Muscle layer of colon (tissue), 2 donors: Measurements from ENCODE around the gene HOXA1.

Experiments used
- H3K27ac ChIP-seq: one replicate; pipeline ENCODE4 v1.7.0; 2013; ENCODE audit warnings: low read depth, mild to moderate bottlenecking, low read length, moderate library complexity
- H3K27me3 ChIP-seq, 2 donors: one replicate each; pipeline ENCODE4 v1.7.0; 2013; ENCODE audit warnings: low read length in 2 of 2, mild to moderate bottlenecking in 2 of 2; ENCODE audit not compliant: insufficient read depth in 2 of 2, control insufficient read depth in 1 of 2
- H3K36me3 ChIP-seq: one replicate; pipeline ENCODE4 v1.7.0; 2013; ENCODE audit warnings: mild to moderate bottlenecking, low read length; ENCODE audit not compliant: insufficient read depth
- H3K4me1 ChIP-seq: one replicate; pipeline ENCODE4 v1.7.0; 2013; ENCODE audit warnings: mild to moderate bottlenecking, low read length; ENCODE audit not compliant: insufficient read depth
- H3K4me3 ChIP-seq, 2 donors: one replicate each; pipeline ENCODE4 v1.7.0; 2013; ENCODE audit warnings: low read length in 2 of 2, low read depth in 1 of 2, mild to moderate bottlenecking in 1 of 2, moderate library complexity in 1 of 2
- H3K9ac ChIP-seq: one replicate; pipeline ENCODE4 v1.7.0; 2013; ENCODE audit warnings: low read length
- H3K9me3 ChIP-seq: one replicate; pipeline ENCODE4 v1.7.0; 2013; ENCODE audit warnings: mild to moderate bottlenecking, low read length
- donor health status: abdominal sarcoma.
- donor health status: Adenocarcinoma of cecum.

Gene HOXA1

GRCh38 chr7:27099453-27100370 lies 3.9 kb upstream of the HOXA1 start:
- H3K27me3 ChIP-seq, result no peaks in the 10 kb centered on the region
- peaks cover 42% of the 10 kb centered on the region for H3K4me1 ChIP-seq
- peak overlapping the region; percentile 38 to 73 for H3K4me3 ChIP-seq
- no peaks in the 10 kb centered on the region for H3K36me3 ChIP-seq
- peak overlapping the region; percentile 47 for H3K9ac ChIP-seq
- no peaks in the 10 kb centered on the region for H3K9me3 ChIP-seq
- peak overlapping the region; percentile 85 for H3K27ac ChIP-seq

GRCh38 chr7:27098578-27099451 lies 3.0 kb upstream of the HOXA1 start:
- no peaks in the 10 kb centered on the region for H3K27me3 ChIP-seq
- peaks cover 33% of the 10 kb centered on the region for H3K4me1 ChIP-seq
- peak overlapping the region; percentile 85 for H3K27ac ChIP-seq

GRCh38 chr7:27097686-27098577 lies 2.1 kb upstream of the HOXA1 start:
- H3K4me1 ChIP-seq, result peaks cover 31% of the 10 kb centered on the region
- peak overlapping the region; percentile 85 for H3K27ac ChIP-seq
- H3K9me3 ChIP-seq, result no peaks in the 10 kb centered on the region
- H3K27me3 ChIP-seq, result no peaks in the 10 kb centered on the region
- H3K4me3 ChIP-seq, result peak overlapping the region; percentile 38 to 73
- peak overlapping the region; percentile 47 for H3K9ac ChIP-seq
- H3K36me3 ChIP-seq, result no peaks in the 10 kb centered on the region

More at GRCh38 chr7:27098578-27099451, 3.0 kb upstream of the HOXA1 start:
- Histone ChIP-seq H3K36me3 (no peaks in the 10 kb centered on the region), H3K4me3 (peak overlapping the region; percentile 38 to 73), H3K9me3 (no peaks in the 10 kb centered on the region), H3K9ac (peak overlapping the region; percentile 47)

- H3K4me1 ChIP-seq, result peaks cover 31% of the 10 kb centered on the region
- H3K27ac ChIP-seq, result peak overlapping the region; percentile 88
- no peaks in the 10 kb centered on the region for H3K27me3 ChIP-seq
- peak overlapping the region; percentile 81 for H3K9ac ChIP-seq
- peak overlapping the region; percentile 73 to 91 for H3K4me3 ChIP-seq
- H3K36me3 ChIP-seq, result no peaks in the 10 kb centered on the region
- no peaks in the 10 kb centered on the region for H3K9me3 ChIP-seq
These were observed 1.1 kb upstream of the HOXA1 start for GRCh38 chr7:27096768-27097514.

GRCh38 chr7:27095050-27095896 lies 527 bp downstream of the HOXA1 start:
- H3K27ac ChIP-seq, result peak overlapping the region; percentile 49
- H3K36me3 ChIP-seq, result no peaks in the 10 kb centered on the region
- no peaks in the 10 kb centered on the region for H3K27me3 ChIP-seq
- no peaks in the 10 kb centered on the region for H3K9me3 ChIP-seq
- H3K9ac ChIP-seq, result no peak overlapping the region
- H3K4me3 ChIP-seq, result peak overlapping the region; percentile 73 to 91
- peaks cover 25% of the 10 kb centered on the region for H3K4me1 ChIP-seq

GRCh38 chr7:27094304-27095049 lies 1.3 kb downstream of the HOXA1 start:
- no peak overlapping the region for H3K27ac ChIP-seq

GRCh38 chr7:27093184-27093895 lies 2.5 kb downstream of the HOXA1 start:
- no peak overlapping the region for H3K27ac ChIP-seq
- no peak overlapping the region for H3K4me3 ChIP-seq
- H3K4me1 ChIP-seq, result peaks cover 13% of the 10 kb centered on the region
- peaks cover 4 to 7% of the 10 kb centered on the region in 2 donors for H3K27me3 ChIP-seq
- no peak overlapping the region for H3K9ac ChIP-seq
- no peaks in the 10 kb centered on the region for H3K9me3 ChIP-seq
- H3K36me3 ChIP-seq, result no peaks in the 10 kb centered on the region

More at GRCh38 chr7:27094304-27095049, 1.3 kb downstream of the HOXA1 start:
- H3K4me1 ChIP-seq, result peaks cover 17% of the 10 kb centered on the region
- no peaks in the 10 kb centered on the region for H3K36me3 ChIP-seq
- H3K9ac ChIP-seq, result no peak overlapping the region
- no peaks in the 10 kb centered on the region for H3K27me3 ChIP-seq
- H3K4me3 ChIP-seq, result no peak overlapping the region
- no peaks in the 10 kb centered on the region for H3K9me3 ChIP-seq

GRCh38 chr7:27092819-27093110 lies 3.0 kb downstream of the HOXA1 start:
- H3K9me3 ChIP-seq, result no peaks in the 10 kb centered on the region
- H3K4me1 ChIP-seq, result peaks cover 8% of the 10 kb centered on the region
- no peak overlapping the region for H3K27ac ChIP-seq
- peaks cover 8 to 10% of the 10 kb centered on the region in 2 donors for H3K27me3 ChIP-seq
- no peak overlapping the region for H3K9ac ChIP-seq
- no peaks in the 10 kb centered on the region for H3K36me3 ChIP-seq
- H3K4me3 ChIP-seq, result no peak overlapping the region
